ENCODE data around the gene TPSG1. TPM values are rescaled to one million over a fixed set of nuclear protein-coding genes. Genes with fewer than 3 reads are reported as not detected.
"Not testable (repeated sequence)": the region's sequence is repeated elsewhere in the genome, so short reads cannot be mapped to it uniquely, and the experiment has no call there.

TPSG1 gene
- total and polyA plus RNA-seq, 2 of the 13 experiments (the other 11 are each of a cell fraction or from before 2014, with no cell fraction given) = not detected

DNA sequence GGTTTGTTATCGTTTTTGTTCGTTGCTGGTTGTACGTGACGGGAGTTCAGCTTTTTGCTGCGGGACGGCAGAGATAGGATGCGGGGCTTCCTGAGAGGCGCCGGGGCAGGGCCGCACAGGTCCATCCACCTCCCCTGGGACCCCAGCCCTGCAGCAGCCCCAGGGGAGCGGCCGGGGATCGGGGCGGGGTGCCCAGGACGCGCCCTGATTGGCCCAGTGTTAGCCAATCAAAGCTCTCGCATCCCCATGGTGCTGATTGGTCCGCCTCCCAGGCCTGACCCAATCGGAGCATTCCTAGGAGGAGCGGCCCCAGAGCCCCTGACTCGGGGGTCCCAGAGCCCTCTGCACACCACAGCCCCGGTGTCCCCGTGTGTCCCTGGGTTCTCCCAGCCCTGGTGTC is 13.8 kb upstream of the TPSG1 start:
- BruUV-seq (replicated peaks); intact Hi-C loops (cut with micrococcal nuclease; ENCODE audit: unreplicated experiment); CTCF ChIA-PET (ENCODE audit: low intra/inter-chr PET ratio, low total read pairs); H2AFZ ChIP-seq (ENCODE audit: low read length); H3K4me3 ChIP-seq (replicated peaks in 1 of 3; ENCODE audit: insufficient read depth in 1 of 3, low read depth in 2 of 3, low read length in 3 of 3); H3K9ac ChIP-seq (ENCODE audit: insufficient read depth, low read depth, low read length); H4K20me1 ChIP-seq (ENCODE audit: insufficient read depth, low read length); H3K4me1 ChIP-seq (ENCODE audit: insufficient read depth, low read length); POLR2A ChIA-PET; H3K27me3 ChIP-seq (ENCODE audit: control insufficient read depth in 1 of 2, insufficient read depth in 2 of 2, low read length in 2 of 2); H3K9me3 ChIP-seq (ENCODE audit: low read length); DNase-seq (ENCODE audit: low spot score); in situ Hi-C loops (cut with HindIII; ENCODE audit: extremely low pct_ligation_motif_present, low pct_unique_long_range_greater_than_20kb); H3K4me2 ChIP-seq (ENCODE audit: low read depth, low read length); FAIRE-seq; H3K79me2 ChIP-seq (ENCODE audit: insufficient read depth, low read length); H3K36me3 ChIP-seq (replicated peaks in 1 of 2; ENCODE audit: control insufficient read depth in 1 of 2, insufficient read depth in 2 of 2, low read length in 2 of 2); H3K27ac ChIP-seq (ENCODE audit: extremely low read length, insufficient read depth, low read length): not testable (repeated sequence)
- peak; percentile 41; the same call in 1 of the 2 replicates for TF ChIP-seq NFYB (CRISPR knock-in tag; IDR thresholded peaks at IDR 0.05)
- peak; percentile 54 for ATAC-seq
- 66% methylated on average over 4 of the region's 23 CpGs for WGBS (ENCODE audit: low lambda C conversion rate)

- DNase-seq (ENCODE audit: low spot score) (no peak), ATAC-seq (no peak), FAIRE-seq (no peak)
- no TSS peak for BruUV-seq (replicated peaks)
- POLR2A ChIA-PET = no interaction called here
- WGBS (ENCODE audit: low lambda C conversion rate) = 47% methylated on average over 9 of the region's 9 CpGs
- Histone ChIP-seq H3K9me3 (ENCODE audit: low read length) (no peaks in the 10 kb centered on the region), H2AFZ (ENCODE audit: low read length) (no peak overlapping the region), H3K27me3 (ENCODE audit: control insufficient read depth in 1 of 2, insufficient read depth in 2 of 2, low read length in 2 of 2) (peaks cover 3 to 5% of the 10 kb centered on the region in 2 experiments; a peak in 2 of 5 replicates), H3K9ac (ENCODE audit: insufficient read depth, low read depth, low read length) (no peak overlapping the region), H3K36me3 (replicated peaks in 1 of 2; ENCODE audit: control insufficient read depth in 1 of 2, insufficient read depth in 2 of 2, low read length in 2 of 2) (no peaks in the 10 kb centered on the region), H3K4me2 (ENCODE audit: low read depth, low read length) (no peak overlapping the region), H3K4me1 (ENCODE audit: insufficient read depth, low read length) (no peaks in the 10 kb centered on the region), H3K27ac (ENCODE audit: extremely low read length, insufficient read depth, low read length) (no peak overlapping the region), H3K4me3 (replicated peaks in 1 of 3; ENCODE audit: insufficient read depth in 1 of 3, low read depth in 2 of 3, low read length in 3 of 3) (no peak overlapping the region), H3K79me2 (ENCODE audit: insufficient read depth, low read length) (no peaks in the 10 kb centered on the region), H4K20me1 (ENCODE audit: insufficient read depth, low read length) (no peaks in the 10 kb centered on the region)
- in situ Hi-C loops (cut with HindIII; ENCODE audit: extremely low pct_ligation_motif_present, low pct_unique_long_range_greater_than_20kb) = no loop called here
- CTCF ChIA-PET (ENCODE audit: low intra/inter-chr PET ratio, low total read pairs) = no interaction called here
- TF ChIP-seq NAIF1 (CRISPR knock-in tag; IDR thresholded peaks at IDR 0.05; ENCODE audit: borderline replicate concordance) (no peak), FOXC1 (CRISPR knock-in tag; IDR thresholded peaks at IDR 0.05; ENCODE audit: borderline replicate concordance) (no peak)
- TF ChIP-seq, protein P1, sequence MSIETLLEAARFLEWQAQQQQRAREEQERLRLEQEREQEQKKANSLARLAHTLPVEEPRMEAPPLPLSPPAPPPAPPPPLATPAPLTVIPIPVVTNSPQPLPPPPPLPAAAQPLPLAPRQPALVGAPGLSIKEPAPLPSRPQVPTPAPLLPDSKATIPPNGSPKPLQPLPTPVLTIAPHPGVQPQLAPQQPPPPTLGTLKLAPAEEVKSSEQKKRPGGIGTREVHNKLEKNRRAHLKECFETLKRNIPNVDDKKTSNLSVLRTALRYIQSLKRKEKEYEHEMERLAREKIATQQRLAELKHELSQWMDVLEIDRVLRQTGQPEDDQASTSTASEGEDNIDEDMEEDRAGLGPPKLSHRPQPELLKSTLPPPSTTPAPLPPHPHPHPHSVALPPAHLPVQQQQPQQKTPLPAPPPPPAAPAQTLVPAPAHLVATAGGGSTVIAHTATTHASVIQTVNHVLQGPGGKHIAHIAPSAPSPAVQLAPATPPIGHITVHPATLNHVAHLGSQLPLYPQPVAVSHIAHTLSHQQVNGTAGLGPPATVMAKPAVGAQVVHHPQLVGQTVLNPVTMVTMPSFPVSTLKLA (IDR thresholded peaks at IDR 0.05) = peak; percentile 93
- intact Hi-C loops (cut with micrococcal nuclease; ENCODE audit: unreplicated experiment) = no loop called here
Observed at GRCh38 chr16:1237990-1238389, 12.9 kb upstream of the TPSG1 start.

DNA sequence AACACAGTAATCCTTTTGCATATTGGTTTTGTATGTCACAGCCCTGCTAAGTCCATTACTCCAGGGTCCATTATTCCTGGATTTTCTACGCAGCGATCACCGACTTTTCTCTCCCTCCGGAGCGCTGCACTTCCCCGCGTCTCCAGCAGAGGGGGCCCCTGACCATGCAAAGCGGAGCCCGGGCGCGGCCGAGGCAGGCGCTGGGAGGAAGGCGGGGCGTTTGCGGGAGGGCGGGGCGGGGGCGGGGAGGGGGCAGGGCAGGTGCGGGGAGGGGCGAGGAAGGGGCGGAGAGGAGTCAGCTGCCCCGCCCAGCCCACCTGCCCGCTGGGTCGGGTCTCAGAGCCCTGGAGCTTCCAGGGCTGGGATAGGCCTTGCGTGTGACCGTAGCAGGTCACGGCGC is 11.6 kb upstream of the TPSG1 start:
- intact Hi-C loops (cut with micrococcal nuclease; ENCODE audit: unreplicated experiment); H3K4me2 ChIP-seq (ENCODE audit: low read depth, low read length); H3K9me3 ChIP-seq (ENCODE audit: low read length); H3K27me3 ChIP-seq (ENCODE audit: control insufficient read depth in 1 of 2, insufficient read depth in 2 of 2, low read length in 2 of 2); BruUV-seq (replicated peaks); H4K20me1 ChIP-seq (ENCODE audit: insufficient read depth, low read length); DNase-seq (ENCODE audit: low spot score); H2AFZ ChIP-seq (ENCODE audit: low read length); FAIRE-seq; POLR2A ChIA-PET; CTCF ChIA-PET (ENCODE audit: low intra/inter-chr PET ratio, low total read pairs); H3K36me3 ChIP-seq (replicated peaks in 1 of 2; ENCODE audit: control insufficient read depth in 1 of 2, insufficient read depth in 2 of 2, low read length in 2 of 2); H3K4me3 ChIP-seq (replicated peaks in 1 of 3; ENCODE audit: insufficient read depth in 1 of 3, low read depth in 2 of 3, low read length in 3 of 3); in situ Hi-C loops (cut with HindIII; ENCODE audit: extremely low pct_ligation_motif_present, low pct_unique_long_range_greater_than_20kb); H3K9ac ChIP-seq (ENCODE audit: insufficient read depth, low read depth, low read length); H3K4me1 ChIP-seq (ENCODE audit: insufficient read depth, low read length); H3K27ac ChIP-seq (ENCODE audit: extremely low read length, insufficient read depth, low read length); H3K79me2 ChIP-seq (ENCODE audit: insufficient read depth, low read length): not testable (repeated sequence)
- peak; percentile 22 for ATAC-seq
- no CpG with 5 or more reads among the region's 29 CpGs for WGBS (ENCODE audit: low lambda C conversion rate)

All from HepG2 (cell line).